Rectal smooth muscle tissue (tissue), 1 donor: ENCODE data around the gene ZNF768.
"Not testable (repeated sequence)": the region's sequence is repeated elsewhere in the genome, so short reads cannot be mapped to it uniquely, and the experiment has no call there.

Experiments used
- H3K27ac ChIP-seq: one replicate; pipeline ENCODE4 v1.7.0; 2013; ENCODE audit warnings: low read depth, low read length, inconsistent platforms
- H3K27me3 ChIP-seq: one replicate; pipeline ENCODE4 v1.7.0; 2013; ENCODE audit warnings: low read length; ENCODE audit not compliant: control insufficient read depth, insufficient read depth
- H3K36me3 ChIP-seq: one replicate; pipeline ENCODE4 v1.7.0; 2013; ENCODE audit warnings: low read length; ENCODE audit not compliant: control insufficient read depth, insufficient read depth
- H3K4me1 ChIP-seq: one replicate; pipeline ENCODE4 v1.7.0; 2013; ENCODE audit warnings: low read length; ENCODE audit not compliant: control insufficient read depth, insufficient read depth
- H3K4me3 ChIP-seq: one replicate; pipeline ENCODE4 v1.7.0; 2013; ENCODE audit warnings: low read length
- H3K9ac ChIP-seq: one replicate; pipeline ENCODE4 v1.7.0; 2013; ENCODE audit warnings: low read length

Gene ZNF768

DNA sequence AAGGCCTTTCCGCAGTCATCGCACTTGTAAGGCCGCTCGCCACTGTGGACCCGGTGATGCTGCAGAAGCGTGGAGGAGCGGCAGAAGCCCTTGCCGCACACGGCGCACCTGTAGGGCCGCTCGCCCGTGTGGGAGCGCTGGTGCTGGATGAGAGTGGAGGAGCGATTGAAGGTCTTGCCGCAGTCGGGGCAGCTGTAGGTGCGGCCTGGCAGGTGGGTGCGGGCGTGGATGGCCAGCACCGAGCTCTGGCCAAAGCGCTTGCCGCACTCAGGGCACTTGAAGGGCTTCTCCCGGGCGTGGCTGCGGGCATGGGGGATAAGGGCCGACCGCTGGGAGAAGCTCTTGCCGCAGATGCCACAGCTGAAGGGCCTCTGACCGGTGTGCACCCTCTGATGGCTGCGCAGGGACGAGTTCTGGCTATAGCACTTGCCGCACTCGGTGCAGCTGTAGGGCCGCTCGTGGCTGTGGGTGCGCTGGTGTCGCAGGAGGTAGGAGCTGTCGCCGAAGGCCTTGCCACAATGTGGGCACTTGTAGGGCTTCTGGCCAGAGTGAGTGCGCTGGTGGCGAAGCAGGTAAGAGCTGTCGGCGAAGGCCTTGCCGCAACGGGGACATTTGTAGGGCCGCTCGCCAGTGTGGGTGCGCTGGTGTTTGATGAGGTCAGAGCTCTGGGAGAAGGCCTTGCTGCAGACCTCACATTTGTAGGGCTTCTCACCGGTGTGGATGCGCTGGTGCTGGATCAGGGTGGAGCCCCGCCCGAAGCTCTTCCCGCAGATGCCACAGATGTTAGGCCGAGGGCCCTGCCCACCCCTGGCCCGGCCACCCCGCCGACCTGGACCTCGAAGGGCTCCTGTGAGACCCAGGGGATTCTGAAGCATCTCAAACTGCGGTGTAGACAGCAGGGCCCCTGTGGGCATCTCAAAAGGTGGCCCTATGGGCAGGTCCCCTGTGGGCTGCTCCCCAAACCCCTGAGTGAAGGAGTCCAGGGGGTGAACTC, 1.5 kb downstream of the ZNF768 start:
- peaks cover 10% of the 10 kb centered on the region for H3K4me1 ChIP-seq
- H3K4me3 ChIP-seq: no peak overlapping the region
- H3K9ac ChIP-seq: no peak overlapping the region

DNA sequence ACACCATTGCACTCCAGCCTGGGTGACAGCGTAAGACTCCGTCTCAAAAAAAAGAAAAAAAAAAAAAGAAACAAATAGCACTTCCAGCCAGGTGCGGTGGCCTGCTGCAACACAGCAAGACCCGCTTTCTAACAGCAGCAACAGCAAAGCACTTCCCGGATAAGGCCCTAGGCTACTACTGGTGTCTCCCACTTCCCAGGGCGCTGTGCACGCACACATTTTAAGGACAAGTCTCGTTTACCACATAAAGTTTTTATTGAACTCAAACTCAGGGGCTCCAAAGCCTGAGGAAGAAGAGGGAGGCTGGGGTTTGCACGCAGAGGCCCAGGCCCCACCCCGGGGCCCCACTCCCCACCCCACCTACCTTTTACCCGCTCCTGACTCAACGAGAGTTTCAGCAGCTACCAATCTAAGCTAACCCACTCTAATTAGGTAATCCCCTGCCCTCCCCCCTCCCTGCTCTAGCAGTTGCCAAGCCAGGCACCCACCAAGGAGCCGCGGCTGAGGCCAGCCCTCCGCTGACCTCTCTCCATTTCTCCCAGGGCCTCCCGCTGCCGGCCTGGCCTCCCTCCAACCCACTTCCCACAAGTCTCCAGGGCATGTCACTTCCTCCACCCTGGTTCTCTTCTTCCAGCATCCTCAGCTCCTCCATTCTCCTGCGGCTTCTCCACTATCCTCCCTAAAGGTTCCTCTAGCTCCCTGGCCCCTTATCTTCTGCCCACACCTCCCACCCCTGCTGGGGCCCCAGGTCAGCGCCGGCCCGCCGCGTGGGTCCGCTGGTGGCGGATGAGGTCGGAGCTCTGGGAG, 2.4 kb downstream of the ZNF768 start:
- no peak overlapping the region for H3K27ac ChIP-seq
- H3K4me3 ChIP-seq: no peak overlapping the region
- H3K36me3 ChIP-seq: peaks cover 2% of the 10 kb centered on the region
- H3K4me1 ChIP-seq: peaks cover 10% of the 10 kb centered on the region
- H3K27me3 ChIP-seq: no peaks in the 10 kb centered on the region
- no peak overlapping the region for H3K9ac ChIP-seq

More for the DNA sequence above, 1.5 kb downstream of the ZNF768 start:
- Histone ChIP-seq H3K27ac (no peak overlapping the region), H3K27me3 (no peaks in the 10 kb centered on the region), H3K36me3 (peaks cover 2% of the 10 kb centered on the region)

DNA sequence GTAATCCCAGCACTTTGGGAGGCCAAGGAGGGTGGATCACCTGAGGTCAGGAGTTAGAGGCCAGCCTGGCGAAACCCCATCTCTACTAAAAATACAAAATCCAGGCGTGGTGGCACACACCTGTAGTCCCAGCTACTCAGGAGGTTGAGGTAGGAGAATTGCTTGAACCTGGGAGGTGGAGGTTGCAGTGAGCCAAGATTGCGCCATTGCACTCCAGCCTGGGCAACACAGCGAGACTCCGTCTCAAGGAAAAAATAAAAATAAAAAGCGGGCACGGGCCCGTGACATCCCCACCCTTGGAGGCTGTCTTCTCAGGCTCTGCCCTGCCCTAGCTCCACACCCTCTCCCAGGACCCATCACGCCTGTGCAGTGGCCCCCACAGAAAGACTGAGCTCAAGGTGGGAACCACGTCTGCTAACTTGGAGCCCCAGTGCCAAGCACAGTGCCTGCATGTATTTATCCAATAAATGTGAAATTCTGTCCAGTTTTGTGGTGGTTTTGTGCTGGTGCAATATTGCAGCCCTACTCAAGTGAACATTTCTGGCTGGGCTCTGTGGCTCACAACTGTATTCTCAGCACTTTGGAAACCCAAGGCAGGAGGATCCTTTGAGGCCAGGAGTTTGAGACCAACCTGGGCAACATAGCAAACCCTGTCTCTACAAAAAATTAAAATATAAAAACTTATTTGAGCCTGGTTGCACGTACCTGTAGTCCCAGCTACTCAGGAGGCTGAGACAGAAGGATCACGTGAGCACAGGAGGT, 3.5 kb downstream of the ZNF768 start:
- not testable (repeated sequence) for H3K4me3 ChIP-seq, H3K27me3 ChIP-seq, H3K36me3 ChIP-seq, H3K9ac ChIP-seq, H3K4me1 ChIP-seq, H3K27ac ChIP-seq

DNA sequence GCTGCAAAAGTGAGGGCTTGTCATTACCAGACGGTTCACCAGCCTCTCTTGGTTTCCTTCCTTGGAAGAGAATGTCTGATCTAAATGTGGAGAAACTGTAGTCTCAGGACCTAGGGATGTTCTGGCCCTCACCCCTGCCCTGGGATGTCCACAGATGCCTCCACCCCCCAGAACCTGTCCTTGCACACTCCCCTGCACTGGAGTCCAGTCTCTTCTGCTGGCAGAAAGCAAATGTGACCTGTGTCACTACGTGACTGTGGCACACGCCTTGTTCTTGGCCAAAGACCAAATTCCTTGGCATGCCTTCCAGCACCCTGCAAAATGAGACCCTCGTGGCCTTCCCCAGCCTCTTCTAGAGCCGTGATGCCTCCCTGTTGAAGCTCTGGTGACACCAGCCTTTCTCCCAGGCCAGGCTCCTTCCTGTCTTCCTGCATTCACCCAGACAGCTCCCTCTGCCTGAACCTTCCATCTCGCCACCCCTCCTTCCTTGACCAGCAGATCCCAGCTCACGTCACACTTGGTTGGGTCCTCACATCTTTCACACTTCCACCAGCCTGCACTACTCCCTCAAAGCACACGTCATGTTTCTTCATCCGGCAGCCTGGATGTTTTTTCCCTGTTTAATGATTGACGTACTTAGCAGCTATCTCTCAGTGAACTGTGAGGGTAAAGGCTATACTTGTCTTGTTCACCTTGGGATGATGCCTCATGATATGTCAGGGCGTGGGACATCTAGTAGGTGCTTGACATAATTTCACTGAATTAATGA, 4.3 kb downstream of the ZNF768 start:
- peaks cover 3% of the 10 kb centered on the region for H3K4me1 ChIP-seq
- no peak overlapping the region for H3K4me3 ChIP-seq
- H3K36me3 ChIP-seq: peaks cover 2% of the 10 kb centered on the region
- H3K27ac ChIP-seq: no peak overlapping the region
- H3K9ac ChIP-seq: no peak overlapping the region
- H3K27me3 ChIP-seq: no peaks in the 10 kb centered on the region

DNA sequence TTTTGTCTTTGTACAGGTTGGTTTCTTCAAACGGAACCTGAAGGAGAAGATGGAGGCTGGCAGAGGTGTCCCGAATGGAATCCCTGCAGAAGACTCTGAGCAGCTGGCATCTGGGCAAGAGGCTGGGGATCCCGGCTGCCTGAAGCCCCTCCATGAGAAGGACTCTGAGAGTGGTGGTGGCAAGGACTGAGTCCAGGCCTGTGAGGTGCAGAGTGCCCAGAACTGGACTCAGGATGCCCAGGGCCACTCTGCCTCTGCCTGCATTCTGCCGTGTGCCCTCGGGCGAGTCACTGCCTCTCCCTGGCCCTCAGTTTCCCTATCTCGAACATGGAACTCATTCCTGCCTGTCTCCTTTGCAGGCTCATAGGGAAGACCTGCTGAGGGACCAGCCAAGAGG, 4.9 kb downstream of the ZNF768 start:
- H3K4me3 ChIP-seq: no peak overlapping the region
- H3K27ac ChIP-seq: no peak overlapping the region
- peaks cover 2% of the 10 kb centered on the region for H3K36me3 ChIP-seq
- H3K4me1 ChIP-seq: peaks cover 3% of the 10 kb centered on the region
- no peak overlapping the region for H3K9ac ChIP-seq
- H3K27me3 ChIP-seq: no peaks in the 10 kb centered on the region

DNA sequence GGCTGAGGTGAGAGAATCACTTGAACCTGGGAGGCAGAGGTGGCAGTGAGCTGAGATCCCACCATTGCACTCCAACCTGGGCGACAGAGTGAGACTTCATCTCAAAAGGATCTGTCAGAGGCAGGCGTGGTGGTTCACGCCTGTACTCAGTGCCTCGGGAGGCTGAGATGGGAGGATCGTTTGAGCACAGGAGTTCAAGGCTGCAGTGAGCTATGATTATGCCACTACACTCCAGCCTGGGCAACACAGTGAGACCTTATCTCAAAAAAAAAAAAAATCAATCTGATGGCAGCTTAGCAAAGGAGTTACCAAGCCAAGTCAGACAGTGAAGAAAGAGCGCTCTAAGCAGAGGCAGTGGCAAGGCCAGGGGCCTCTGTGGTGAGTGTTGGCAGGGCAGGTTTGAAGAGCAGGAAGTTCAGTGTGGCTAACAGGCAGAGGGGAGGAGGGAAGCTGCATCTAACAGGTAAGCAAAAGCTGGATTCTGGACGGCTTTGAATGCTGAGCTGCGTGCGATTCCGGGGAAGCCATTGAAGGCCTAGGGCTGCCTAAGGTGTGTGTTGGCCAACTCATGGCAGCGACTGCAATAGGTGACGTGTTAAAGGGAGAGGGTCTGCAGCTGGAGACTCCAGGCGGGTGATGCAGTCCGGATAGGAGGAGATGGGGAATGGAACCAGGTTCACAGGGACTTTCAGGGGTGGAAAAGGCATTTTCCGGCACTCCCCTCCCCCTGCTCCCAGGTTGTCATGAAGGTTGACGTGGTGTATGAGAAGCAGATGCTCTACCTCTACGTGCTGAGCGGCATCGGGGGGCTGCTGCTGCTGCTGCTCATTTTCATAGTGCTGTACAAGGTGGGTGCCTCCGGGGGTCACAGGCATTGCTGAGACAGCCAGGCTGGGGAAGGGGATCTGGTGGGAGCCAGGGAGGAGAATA, 7.0 kb downstream of the ZNF768 start:
- peaks cover 2% of the 10 kb centered on the region for H3K36me3 ChIP-seq

DNA sequence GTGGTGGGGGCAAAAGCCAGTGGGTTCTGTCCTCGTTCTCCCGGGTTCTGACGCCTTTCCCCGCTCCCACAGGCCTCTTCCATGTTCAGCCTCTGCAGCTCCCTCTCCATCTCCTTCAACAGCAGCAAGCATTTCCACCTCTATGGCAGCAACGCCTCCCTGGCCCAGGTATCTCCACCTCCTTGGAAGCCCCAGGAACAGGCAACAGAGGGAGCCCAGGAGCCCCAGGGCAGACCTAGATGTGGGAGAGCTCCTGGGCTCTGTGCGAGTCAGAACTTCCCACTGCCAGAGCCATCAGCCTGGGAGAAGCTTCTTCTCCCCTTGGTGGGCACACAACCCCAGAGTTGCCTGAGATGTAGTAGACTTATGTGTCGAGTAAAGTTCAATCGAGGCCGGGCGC, 7.8 kb downstream of the ZNF768 start:
- H3K4me1 ChIP-seq: no peaks in the 10 kb centered on the region
- no peaks in the 10 kb centered on the region for H3K27me3 ChIP-seq
- no peak overlapping the region for H3K4me3 ChIP-seq
- H3K9ac ChIP-seq: no peak overlapping the region
- H3K36me3 ChIP-seq: peaks cover 2% of the 10 kb centered on the region
- H3K27ac ChIP-seq: no peak overlapping the region

More for the DNA sequence above, 7.0 kb downstream of the ZNF768 start:
- Histone ChIP-seq H3K4me1 (no peaks in the 10 kb centered on the region), H3K9ac (no peak overlapping the region), H3K27me3 (no peaks in the 10 kb centered on the region), H3K4me3 (no peak overlapping the region), H3K27ac (no peak overlapping the region)

DNA sequence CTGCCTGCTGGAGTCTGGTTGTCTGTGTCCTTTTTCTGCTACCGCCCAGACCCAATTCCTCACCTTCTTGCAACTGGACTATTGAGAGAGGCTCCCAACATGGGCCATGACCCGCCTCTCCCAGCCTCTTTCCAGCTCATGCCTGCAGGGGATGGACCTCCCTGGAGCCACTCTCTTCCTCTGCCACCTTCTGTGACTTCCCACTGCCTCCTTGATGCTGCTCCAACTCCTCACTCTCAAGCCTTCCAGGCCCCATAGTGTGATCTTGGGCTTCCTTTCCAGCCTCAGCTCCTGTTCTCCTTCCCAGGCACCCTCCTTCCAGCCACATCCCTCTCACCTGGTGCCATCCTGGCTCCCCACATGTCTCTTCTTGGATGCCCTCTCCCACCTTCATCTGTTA, 11.1 kb downstream of the ZNF768 start:
- Histone ChIP-seq H3K4me1 (no peaks in the 10 kb centered on the region), H3K4me3 (no peak overlapping the region), H3K9ac (no peak overlapping the region), H3K27me3 (no peaks in the 10 kb centered on the region), H3K36me3 (peaks cover under 1% of the 10 kb centered on the region), H3K27ac (no peak overlapping the region)

DNA sequence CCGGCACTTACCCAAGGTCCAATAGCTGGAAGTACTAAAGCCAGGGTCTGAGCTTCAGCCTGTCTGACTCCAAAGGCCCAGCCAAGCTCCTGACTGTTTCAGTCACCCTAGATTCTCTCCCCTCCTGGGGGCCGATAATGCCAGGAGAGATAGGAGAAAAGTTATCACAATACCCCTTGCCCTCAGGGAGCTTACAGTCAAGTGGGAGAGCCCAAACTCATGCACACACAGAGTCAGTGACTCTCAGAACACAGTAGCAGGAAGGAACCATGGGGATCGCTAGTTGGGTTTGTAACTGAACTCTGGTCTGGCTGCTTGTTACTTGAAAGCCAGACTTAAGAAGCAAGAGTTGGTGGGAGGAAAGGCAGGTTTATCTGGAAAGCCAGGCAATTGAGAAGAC, 14.9 kb downstream of the ZNF768 start:
- H3K9ac ChIP-seq: no peak overlapping the region
- no peaks in the 10 kb centered on the region for H3K36me3 ChIP-seq
- no peaks in the 10 kb centered on the region for H3K4me1 ChIP-seq
- no peak overlapping the region for H3K4me3 ChIP-seq
- no peak overlapping the region for H3K27ac ChIP-seq
- H3K27me3 ChIP-seq: no peaks in the 10 kb centered on the region

DNA sequence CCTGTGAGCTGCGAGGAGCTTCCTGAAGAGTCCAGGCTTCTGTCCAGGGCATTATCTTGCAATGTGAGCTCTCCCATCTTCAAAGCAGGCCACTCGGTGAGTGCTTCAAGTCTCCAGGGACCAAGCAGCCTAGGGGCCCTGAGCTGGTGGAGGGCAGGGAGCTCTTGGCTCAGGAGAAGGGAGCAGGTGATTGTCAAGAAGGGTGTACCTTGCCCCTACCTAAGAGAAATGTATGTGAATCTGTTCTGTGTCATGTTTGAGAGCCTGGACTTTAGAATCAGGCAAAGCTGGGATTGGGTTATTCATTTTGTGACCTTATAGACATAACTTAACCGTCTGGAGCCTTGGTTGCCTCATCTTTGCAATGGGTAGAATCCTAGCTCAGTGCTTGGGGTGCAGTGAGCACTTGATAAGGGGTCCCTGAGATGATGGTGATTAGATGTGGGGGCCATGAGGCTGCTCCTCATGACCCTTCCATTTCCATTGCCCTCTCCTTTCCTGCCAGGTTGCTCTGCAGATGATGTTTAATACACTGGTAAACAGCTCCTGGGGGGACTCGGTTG, 15.9 kb downstream of the ZNF768 start:
- Histone ChIP-seq H3K36me3 (no peaks in the 10 kb centered on the region), H3K27me3 (no peaks in the 10 kb centered on the region), H3K27ac (no peak overlapping the region), H3K4me1 (no peaks in the 10 kb centered on the region), H3K4me3 (no peak overlapping the region), H3K9ac (no peak overlapping the region)
